HL-60 (cell line): ENCODE results near the gene CCSER1.

ENCODE experiments used
- DNase-seq, 2 experiments: peaks; one replicate each; pipeline ENCODE4 v3.0.0-alpha.2; 2010 to 2020; ENCODE audit warnings: low read depth in 1 of 2, low spot score in 1 of 2
- H3K27ac ChIP-seq: fragments of 250-450 bp; sonication (Bioruptor Pico); replicated peaks from 2 replicates; pipeline ENCODE4 v1.5.1; 2020; ENCODE audit warnings: mild to moderate bottlenecking, moderate library complexity
- H3K27me3 ChIP-seq: fragments of 250-450 bp; sonication (Bioruptor Pico); 2 replicates; pipeline ENCODE4 v1.5.1; 2021; ENCODE audit warnings: mild to moderate bottlenecking, moderate library complexity; ENCODE audit not compliant: insufficient read depth, poor library complexity, severe bottlenecking
- H3K4me3 ChIP-seq: replicated peaks from 2 replicates; pipeline ENCODE4 v1.5.1; 2011; ENCODE audit warnings: mild to moderate bottlenecking, control low read depth, low read length; ENCODE audit not compliant: insufficient read depth
- CTCF ChIP-seq: IDR thresholded peaks from one replicate; pipeline ENCODE4 v1.5.1; 2011; ENCODE audit warnings: low read length, control low read depth, inconsistent platforms; ENCODE audit not compliant: insufficient read depth
- GABPA ChIP-seq: IDR thresholded peaks from 2 replicates; pipeline ENCODE4 v1.6.1; 2012; ENCODE audit warnings: low read depth
- POLR2AphosphoS5 ChIP-seq: IDR thresholded peaks from 2 replicates; pipeline ENCODE4 v1.6.1; 2012; ENCODE audit warnings: low read depth
- REST ChIP-seq: IDR thresholded peaks from 2 replicates; pipeline ENCODE4 v1.6.1; 2012; ENCODE audit warnings: low read depth; ENCODE audit not compliant: insufficient replicate concordance
- SPI1 ChIP-seq: IDR thresholded peaks from 2 replicates; pipeline ENCODE4 v1.6.1; 2012; ENCODE audit warnings: low read depth, mild to moderate bottlenecking, borderline replicate concordance

CCSER1 gene

DNA sequence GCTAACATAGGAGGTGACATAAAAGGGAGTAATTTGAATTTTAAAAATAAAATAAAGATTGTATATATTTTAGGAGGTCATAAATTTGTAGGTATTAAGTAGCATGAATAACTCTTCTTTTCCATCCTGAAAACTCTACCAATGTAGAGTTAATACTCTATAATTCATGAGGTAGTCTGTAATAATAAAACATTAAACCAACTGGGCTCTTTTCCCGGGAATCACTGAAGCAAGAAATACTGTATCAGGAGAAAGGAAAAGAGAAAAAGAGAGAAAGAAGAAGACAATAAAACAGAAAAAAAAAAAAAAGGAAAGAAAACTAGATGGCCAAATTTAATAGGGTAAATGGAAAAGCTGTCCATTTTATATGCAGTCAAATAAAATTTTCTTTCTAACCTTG is 984.4 kb downstream of the CCSER1 start:
- TF ChIP-seq REST (no peak), GABPA (no peak), SPI1 (no peak), CTCF (no peak), POLR2AphosphoS5 (no peak)

GRCh38 chr4:91113130-91113706 is 986.0 kb downstream of the CCSER1 start:
- DNase-seq: no peak
- Histone ChIP-seq H3K27ac (no peak overlapping the region), H3K27me3 (no peaks in the 10 kb centered on the region), H3K4me3 (no peak overlapping the region)
- TF ChIP-seq CTCF (peak; percentile 30), POLR2AphosphoS5 (no peak)

More for the DNA sequence above, 984.4 kb downstream of the CCSER1 start:
- H3K27ac ChIP-seq: no peak overlapping the region
- H3K27me3 ChIP-seq: no peaks in the 10 kb centered on the region
- DNase-seq: no peak
- no peak overlapping the region for H3K4me3 ChIP-seq

- DNase-seq: no peak
- Histone ChIP-seq H3K4me3 (no peak overlapping the region), H3K27ac (no peak overlapping the region), H3K27me3 (no peaks in the 10 kb centered on the region)
- no peak for TF ChIP-seq POLR2AphosphoS5
- TF ChIP-seq GABPA: no peak
- TF ChIP-seq CTCF: no peak
- TF ChIP-seq SPI1: no peak
- TF ChIP-seq REST: no peak
Observed at GRCh38 chr4:91114386-91114785, 987.2 kb downstream of the CCSER1 start.

- no peak overlapping the region for H3K27ac ChIP-seq
- no peak overlapping the region for H3K4me3 ChIP-seq
- DNase-seq: peak in 1 of 2 experiments; percentile 2
- H3K27me3 ChIP-seq: no peaks in the 10 kb centered on the region
- TF ChIP-seq POLR2AphosphoS5: no peak
Observed at GRCh38 chr4:91116861-91117260, 989.7 kb downstream of the CCSER1 start.
